B cell (primary cell): Measurements from ENCODE around the gene LIMS2. TPM values are rescaled to one million over a fixed set of nuclear protein-coding genes. Genes with fewer than 3 reads are reported as not detected.

Experiments
- ATAC-seq: fragments of 200-7000 bp; cut with Tn5 transposase; one replicate; pipeline ENCODE4 v1.10.0; 2021; ENCODE audit warnings: low read depth, mild to moderate bottlenecking, moderate number of reproducible peaks, moderate library complexity
- CTCF ChIA-PET: fragments of 350-600 bp; sonication (Branson Sonifier 250); formaldehyde crosslinking; loops from one replicate; lab custom pipeline; 2021; ENCODE audit warnings: antibody characterized with exemption, inconsistent platforms; lab: Charles Lee
- POLR2A ChIA-PET: fragments of 350-600 bp; sonication (Branson Sonifier 250); formaldehyde crosslinking; loops from one replicate; lab custom pipeline; 2021; ENCODE audit warnings: antibody characterized with exemption; lab: Charles Lee
- DNase-seq: peaks from one replicate; pipeline ENCODE4 v3.0.0; 2013
- H2AFZ ChIP-seq: 2 replicates; pipeline ENCODE4 v1.6.1; 2012; ENCODE audit warnings: mild to moderate bottlenecking, low read depth, low read length; ENCODE audit not compliant: insufficient read depth, poor library complexity, severe bottlenecking
- H3K27ac ChIP-seq, 2 donors: 1 replicate in 1 of 2; 2 replicates in 1 of 2; pipeline ENCODE4 v1.5.1; 2012 to 2013; ENCODE audit warnings: low read length in 2 of 2, mild to moderate bottlenecking in 2 of 2, moderate library complexity in 1 of 2
- H3K27me3 ChIP-seq, 4 experiments: fragments of 200-600 bp in 1 of 4; sonication (generic) in 1 of 4; replicated peaks in 1 of 4; 1 replicate in 2 of 4; 2 replicates in 2 of 4; pipeline versions ENCODE4 v1.6.1 to v1.7.0; 2013 to 2016; ENCODE audit warnings: low read length in 3 of 4, mild to moderate bottlenecking in 2 of 4, mixed read lengths in 1 of 4, moderate library complexity in 1 of 4; ENCODE audit not compliant: insufficient read depth in 4 of 4, control insufficient read depth in 3 of 4; ENCODE audit errors: control extremely low read depth in 1 of 4
- H3K36me3 ChIP-seq, 2 experiments: replicated peaks in 1 of 2; 1 replicate in 1 of 2; 2 replicates in 1 of 2; pipeline versions ENCODE4 v1.6.1 to v1.7.1; 2013; ENCODE audit warnings: low read length in 1 of 2; ENCODE audit not compliant: insufficient read depth in 2 of 2, control insufficient read depth in 1 of 2; ENCODE audit errors: control extremely low read depth in 1 of 2, extremely low read depth in 1 of 2
- H3K4me1 ChIP-seq, 2 donors: fragments of 200-600 bp in 1 of 2; sonication (generic) in 1 of 2; 1 replicate in 1 of 2; 2 replicates in 1 of 2; pipeline versions ENCODE4 v1.5.1 to v1.6.1; 2013 to 2017; ENCODE audit warnings: low read length in 2 of 2; ENCODE audit not compliant: control insufficient read depth in 2 of 2, insufficient read depth in 2 of 2
- H3K4me2 ChIP-seq: replicated peaks from 2 replicates; pipeline ENCODE3; 2012; ENCODE audit warnings: mild to moderate bottlenecking, low read depth, low read length; ENCODE audit not compliant: poor library complexity, severe bottlenecking
- H3K4me3 ChIP-seq, 5 experiments: fragments of 200-600 bp in 1 of 5; sonication (generic) in 1 of 5; 1 replicate in 3 of 5; 2 replicates in 2 of 5; pipeline versions ENCODE4 v1.5.1 to v1.7.0; 2011 to 2016; ENCODE audit warnings: low read length in 4 of 5, mild to moderate bottlenecking in 4 of 5, low read depth in 2 of 5, control low read depth in 1 of 5, moderate library complexity in 1 of 5; ENCODE audit not compliant: insufficient read depth in 1 of 5; ENCODE audit errors: control extremely low read depth in 1 of 5, extremely low read depth in 1 of 5
- H3K79me2 ChIP-seq: fragments of 200-600 bp; sonication (generic); one replicate; pipeline ENCODE4 v1.6.0; 2016; ENCODE audit warnings: low read length; ENCODE audit not compliant: control insufficient read depth, insufficient read depth
- H3K9ac ChIP-seq: fragments of 200-600 bp; sonication (generic); 2 replicates; pipeline ENCODE4 v1.6.1; 2017; ENCODE audit warnings: mild to moderate bottlenecking, low read length, moderate library complexity
- H3K9me3 ChIP-seq, 3 donors: one replicate each; pipeline versions ENCODE4 v1.6.1 to v1.7.1; 2013; ENCODE audit warnings: low read length in 2 of 3; ENCODE audit not compliant: control insufficient read depth in 2 of 3, insufficient read depth in 1 of 3; ENCODE audit errors: control extremely low read depth in 1 of 3
- H4K20me1 ChIP-seq: 2 replicates; pipeline ENCODE4 v1.6.0; 2012; ENCODE audit warnings: mild to moderate bottlenecking, low read length; ENCODE audit not compliant: insufficient read depth, control insufficient read depth, poor library complexity, severe bottlenecking
- H3K27ac Mint-ChIP-seq: one replicate; pipeline ENCODE4 v1.8.0; 2021; ENCODE audit warnings: mixed read lengths
- H3K27me3 Mint-ChIP-seq: one replicate; pipeline ENCODE4 v1.8.0; 2021; ENCODE audit warnings: mixed read lengths
- H3K4me1 Mint-ChIP-seq: one replicate; pipeline ENCODE4 v1.8.0; 2021; ENCODE audit warnings: mixed read lengths
- H3K4me3 Mint-ChIP-seq: one replicate; pipeline ENCODE4 v1.8.0; 2021; ENCODE audit warnings: mixed read lengths
- H3K9me3 Mint-ChIP-seq: one replicate; pipeline ENCODE4 v1.8.0; 2022; ENCODE audit warnings: mixed read lengths; ENCODE audit not compliant: insufficient read depth
- EZH2 ChIP-seq: IDR thresholded peaks from 2 replicates; pipeline ENCODE4 v1.6.1; 2012; ENCODE audit warnings: borderline replicate concordance, low read depth, mild to moderate bottlenecking, moderate library complexity, low read length; ENCODE audit not compliant: insufficient read depth, poor library complexity, severe bottlenecking
- WGBS: methylation state at CpG from one replicate; pipeline ENCODE4 v1.1.5; 2013; ENCODE audit warnings: missing lambda C conversion rate; ENCODE audit not compliant: insufficient coverage; 5-methylcytosine and 5-hydroxymethylcytosine counted together
- intact Hi-C: fragments of 100-400 bp; cut with micrococcal nuclease; formaldehyde crosslinking; loops from one replicate; pipeline ENCODE4 v1.10.0; 2022
- polyA plus RNA-seq: library from polyadenylated mRNA; depleted of rRNA; stranded (reverse); fragments of >200 nt; gene quantifications from 2 replicates; pipeline ENCODE4 v1.2.3, GENCODE V29; 2012
- total RNA-seq, 2 donors: library from RNA; stranded (reverse); fragments of 120-200 nt in 1 of 2; gene quantifications; 1 replicate in 1 of 2; 2 replicates in 1 of 2; pipeline versions ENCODE4 v1.2.3 to v1.2.4, GENCODE V29; 2013 to 2022
- TF ChIP-seq, protein P1 (sequence below): fragments of 200-600 bp; IDR thresholded peaks from one replicate; pipeline ENCODE4 v1.8.0; 2022; ENCODE audit warnings: antibody characterized with exemption, mild to moderate bottlenecking

Gene LIMS2
- total and polyA plus RNA-seq, 2 donors (not counting 1 experiment from before 2014, with no cell fraction given) = 6.7 to 32.2 TPM

DNA sequence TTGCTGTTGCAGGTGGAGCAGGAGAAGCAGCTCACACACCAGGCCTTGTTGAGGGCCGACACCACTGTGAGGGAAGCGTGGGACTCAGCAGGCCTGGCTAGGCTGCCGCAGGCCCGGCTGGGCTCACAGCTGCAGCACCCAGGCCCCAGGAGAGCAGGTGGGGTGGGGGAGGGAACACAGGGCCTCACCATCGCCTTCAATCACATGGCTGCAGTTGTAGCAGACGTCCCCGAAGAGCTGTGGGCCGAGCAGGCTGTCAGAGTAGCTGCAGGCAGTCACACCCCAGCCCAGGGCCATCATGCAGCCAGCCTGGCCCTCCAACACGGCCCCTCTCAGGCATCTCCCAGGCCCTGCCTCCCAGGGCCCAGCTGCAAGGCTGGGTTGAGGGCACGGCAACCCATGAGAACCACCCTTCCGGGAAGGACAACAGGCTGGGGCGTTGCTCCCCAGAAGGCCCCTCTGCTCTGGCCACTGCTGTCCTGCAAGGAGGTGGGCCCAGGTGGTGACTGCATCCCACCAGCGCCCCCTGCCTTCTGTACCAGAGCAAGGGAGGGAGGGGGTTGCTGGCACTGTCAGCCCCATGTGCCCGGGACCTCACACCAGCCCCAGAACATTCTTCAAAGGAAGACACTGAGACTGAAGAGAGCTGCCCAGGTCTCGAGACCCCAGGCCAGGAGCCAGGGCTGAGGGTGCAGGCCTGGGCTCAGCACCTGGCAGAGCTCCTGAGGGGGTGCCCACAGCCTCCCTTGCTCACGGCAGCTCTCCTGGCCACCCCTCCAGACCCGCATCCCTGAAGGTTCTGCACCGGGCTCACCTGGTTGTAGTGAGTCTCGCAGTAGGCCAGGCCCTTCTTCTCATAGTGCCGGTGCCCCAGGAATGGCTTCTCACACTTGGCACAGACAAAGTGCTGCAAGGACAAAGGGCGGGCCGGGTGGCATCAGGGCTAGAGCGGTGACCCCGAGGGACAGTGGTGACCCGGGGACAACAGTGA lies 35.0 kb downstream of the LIMS2 start:
- Histone ChIP-seq H4K20me1 (no peaks in the 10 kb centered on the region), H3K4me1 (peaks cover 69 to 77% of the 10 kb centered on the region in 2 donors), H3K36me3 (no peaks in the 10 kb centered on the region), H3K4me3 (no peak overlapping the region), H3K9me3 (no peaks in the 10 kb centered on the region), H3K79me2 (no peaks in the 10 kb centered on the region), H3K27ac (peak overlapping the region; percentile 62 to 76), H3K27me3 (no peaks in the 10 kb centered on the region), H3K4me2 (peak overlapping the region; percentile 73), H3K9ac (peak overlapping the region; percentile 12), H2AFZ (peak overlapping the region; percentile 80)
- Mint-ChIP-seq H3K27ac (peak overlapping the region; percentile 95), H3K4me1 (peaks cover 68% of the 10 kb centered on the region), H3K4me3 (peak overlapping the region; percentile 57), H3K9me3 (no peaks in the 10 kb centered on the region), H3K27me3 (no peaks in the 10 kb centered on the region)
- ChIA-PET POLR2A (interaction anchor here (0.9 to 2.0 kb wide), 5 partner anchors 9 to 46 kb away, joined by 3 to 10 read pairs (median 4); no protein-coding TSS in a partner anchor), CTCF (interaction anchor here (0.8 to 19.3 kb wide), 11 partner anchors 9 to 114 kb away, joined by 3 to 553 read pairs (median 3); partner anchors contain the start of genes IWS1 and LIMS2)
- DNase-seq = peak; percentile 82
- peak; percentile 83 for ATAC-seq
- TF ChIP-seq, protein P1, sequence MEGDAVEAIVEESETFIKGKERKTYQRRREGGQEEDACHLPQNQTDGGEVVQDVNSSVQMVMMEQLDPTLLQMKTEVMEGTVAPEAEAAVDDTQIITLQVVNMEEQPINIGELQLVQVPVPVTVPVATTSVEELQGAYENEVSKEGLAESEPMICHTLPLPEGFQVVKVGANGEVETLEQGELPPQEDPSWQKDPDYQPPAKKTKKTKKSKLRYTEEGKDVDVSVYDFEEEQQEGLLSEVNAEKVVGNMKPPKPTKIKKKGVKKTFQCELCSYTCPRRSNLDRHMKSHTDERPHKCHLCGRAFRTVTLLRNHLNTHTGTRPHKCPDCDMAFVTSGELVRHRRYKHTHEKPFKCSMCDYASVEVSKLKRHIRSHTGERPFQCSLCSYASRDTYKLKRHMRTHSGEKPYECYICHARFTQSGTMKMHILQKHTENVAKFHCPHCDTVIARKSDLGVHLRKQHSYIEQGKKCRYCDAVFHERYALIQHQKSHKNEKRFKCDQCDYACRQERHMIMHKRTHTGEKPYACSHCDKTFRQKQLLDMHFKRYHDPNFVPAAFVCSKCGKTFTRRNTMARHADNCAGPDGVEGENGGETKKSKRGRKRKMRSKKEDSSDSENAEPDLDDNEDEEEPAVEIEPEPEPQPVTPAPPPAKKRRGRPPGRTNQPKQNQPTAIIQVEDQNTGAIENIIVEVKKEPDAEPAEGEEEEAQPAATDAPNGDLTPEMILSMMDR = peak; percentile 29
- TF ChIP-seq EZH2 = no peak
- WGBS = 55% methylated on average over 24 of the region's 25 CpGs
- intact Hi-C loops = loop anchor here (1.0 to 2.0 kb wide), 2 partner anchors 9 to 50 kb away; no protein-coding TSS in a partner anchor
